ACHN (cell line): ENCODE measurements around the gene CRYGN.

Experiments used
- DNase-seq: peaks from one replicate; pipeline ENCODE4 v3.0.0-alpha.2; 2015
- in situ Hi-C: cut with HindIII; loops from 2 replicates; pipeline ENCODE4 v1.10.0; 2017; ENCODE audit warnings: low sequenced_read_pairs, low pct_ligation_motif_present, low pct_unique_long_range_greater_than_20kb

Gene CRYGN

GRCh38 chr7:151439855-151440798, at the start of gene CRYGN:
Gene CRYGN, minus strand, starts transcription at chr7:151440141. Its CDS starts 224 bp downstream, at chr7:151439917.
- no peak for DNase-seq
- in situ Hi-C loops = loop anchor here (10.0 kb wide), 1 partner anchor 75 kb away; no protein-coding TSS in a partner anchor

- in situ Hi-C loops = no loop called here
- DNase-seq = no peak
These were observed 49.6 kb upstream of the CRYGN start for GRCh38 chr7:151489498-151489897.

GRCh38 chr7:151488096-151488495, 48.2 kb upstream of the CRYGN start:
- in situ Hi-C loops = no loop called here
- no peak for DNase-seq

GRCh38 chr7:151487228-151487627, 47.3 kb upstream of the CRYGN start:
- DNase-seq = no peak
- in situ Hi-C loops = no loop called here

GRCh38 chr7:151486074-151486473, 46.1 kb upstream of the CRYGN start:
- in situ Hi-C loops = no loop called here
- no peak for DNase-seq

GRCh38 chr7:151484971-151485707, 45.2 kb upstream of the CRYGN start:
- in situ Hi-C loops = no loop called here
- peak; percentile 58 for DNase-seq

- in situ Hi-C loops = no loop called here
- no peak for DNase-seq
These were observed 43.7 kb upstream of the CRYGN start for GRCh38 chr7:151483711-151483983.

- DNase-seq = no peak
These were observed 43.2 kb upstream of the CRYGN start for GRCh38 chr7:151482883-151483710.

GRCh38 chr7:151481650-151482505, 41.9 kb upstream of the CRYGN start:
- DNase-seq = no peak
- in situ Hi-C loops = no loop called here

More at GRCh38 chr7:151482883-151483710, 43.2 kb upstream of the CRYGN start:
- in situ Hi-C loops = no loop called here

GRCh38 chr7:151477867-151478266, 37.9 kb upstream of the CRYGN start:
- no peak for DNase-seq
- in situ Hi-C loops = no loop called here

GRCh38 chr7:151472644-151473380, 32.9 kb upstream of the CRYGN start:
- no peak for DNase-seq
- in situ Hi-C loops = no loop called here

- in situ Hi-C loops = no loop called here
- no peak for DNase-seq
These were observed 30.8 kb upstream of the CRYGN start for GRCh38 chr7:151470711-151471110.

GRCh38 chr7:151469281-151469680, 29.3 kb upstream of the CRYGN start:
- no peak for DNase-seq
- in situ Hi-C loops = no loop called here

GRCh38 chr7:151468217-151469018, 28.5 kb upstream of the CRYGN start:
- no peak for DNase-seq
- in situ Hi-C loops = no loop called here

GRCh38 chr7:151465169-151465568, 25.2 kb upstream of the CRYGN start:
- in situ Hi-C loops = no loop called here

GRCh38 chr7:151462306-151462779, 22.4 kb upstream of the CRYGN start:
- DNase-seq = no peak
- in situ Hi-C loops = no loop called here

More at GRCh38 chr7:151465169-151465568, 25.2 kb upstream of the CRYGN start:
- DNase-seq = no peak

GRCh38 chr7:151461942-151462230, 21.9 kb upstream of the CRYGN start:
- no peak for DNase-seq
- in situ Hi-C loops = no loop called here
